Gastrocnemius medialis (tissue), 4 donors: Measurements from ENCODE around the gene CLPX. TPM values are rescaled to one million over a fixed set of nuclear protein-coding genes. Genes with fewer than 3 reads are reported as not detected.

Experiments used
- ATAC-seq, 2 donors: fragments of 150-250 bp; one replicate each; pipeline ENCODE4 v1.9.1; 2016
- DNase-seq, 2 donors: peaks; one replicate each; pipeline ENCODE4 v3.0.0-alpha.2; 2019
- H3K27ac ChIP-seq, 4 donors: fragments of 200-600 bp; sonication (generic); 1 replicate in 1 of 4; 2 replicates in 3 of 4; pipeline ENCODE4 v1.5.1; 2016 to 2018; ENCODE audit warnings: mild to moderate bottlenecking in 2 of 4, moderate library complexity in 1 of 4
- H3K27me3 ChIP-seq, 3 donors: fragments of 200-600 bp; sonication (generic) in 2 of 3; 1 replicate in 1 of 3; 2 replicates in 2 of 3; pipeline versions ENCODE4 v1.5.1 to v1.6.0; 2016 to 2019; ENCODE audit warnings: mild to moderate bottlenecking in 1 of 3, moderate library complexity in 1 of 3
- H3K36me3 ChIP-seq, 2 donors: fragments of 200-600 bp; sonication (generic) in 1 of 2; one replicate each; pipeline ENCODE4 v1.5.1; 2017 to 2018
- H3K4me1 ChIP-seq, 2 donors: fragments of 200-600 bp; sonication (generic) in 1 of 2; one replicate each; pipeline ENCODE4 v1.5.1; 2016 to 2017; ENCODE audit warnings: mild to moderate bottlenecking in 2 of 2
- H3K4me3 ChIP-seq, 4 donors: fragments of 200-600 bp; sonication (generic) in 3 of 4; 1 replicate in 1 of 4; 2 replicates in 3 of 4; pipeline ENCODE4 v1.5.1; 2016 to 2019; ENCODE audit warnings: mild to moderate bottlenecking in 2 of 4
- H3K9me3 ChIP-seq, 3 donors: fragments of 200-600 bp; sonication (generic) in 2 of 3; 1 replicate in 1 of 3; 2 replicates in 2 of 3; pipeline ENCODE4 v1.5.1; 2016 to 2019
- CTCF ChIP-seq, 5 experiments: fragments of 450-650 bp in 3 of 5; fragments of 200-600 bp in 2 of 5; sonication (generic) in 2 of 5; IDR thresholded peaks in 4 of 5; conservative IDR thresholded peaks in 1 of 5; 1 replicate in 4 of 5; 2 replicates in 1 of 5; pipeline ENCODE4 v1.5.1; 2016 to 2019; ENCODE audit warnings: antibody characterized with exemption in 5 of 5, mild to moderate bottlenecking in 3 of 5, moderate library complexity in 3 of 5
- POLR2A ChIP-seq, 2 donors: fragments of 450-650 bp; IDR thresholded peaks; one replicate each; pipeline ENCODE4 v1.6.1; 2017; ENCODE audit warnings: antibody characterized with exemption in 2 of 2, mild to moderate bottlenecking in 2 of 2, moderate library complexity in 2 of 2
- in situ Hi-C, 4 donors: fragments of 200-750 bp; cut with MboI; loops; one replicate each; pipeline versions ENCODE4 v1.15.0 to v1.8.0; 2017; ENCODE audit warnings: low sequenced_read_pairs in 4 of 4
- intact Hi-C: fragments of 100-400 bp; cut with DNase I; formaldehyde crosslinking; loops from one replicate; pipeline ENCODE4 v1.15.1; 2023; ENCODE audit warnings: low total_unique reads
- total RNA-seq, 4 donors: library from RNA; depleted of rRNA; stranded (reverse); fragments of >200 nt; gene quantifications; one replicate each; pipeline versions ENCODE4 v1.1.0 to v1.2.3, GENCODE V29; 2016

The CLPX gene
- total RNA-seq, 4 donors from 2014 or later = 49.3 to 116 (median 63.3) TPM

- ATAC-seq (no peak), DNase-seq (no peak)
- no peaks in the 10 kb centered on the region for H3K36me3 ChIP-seq
- intact Hi-C loops (no loop called here), in situ Hi-C loops (no loop called here)
- TF ChIP-seq CTCF (IDR thresholded peaks at IDR 0.05 in 4 of 5, conservative IDR thresholded peaks at IDR 0.05 in 1 of 5) (no peak), POLR2A (IDR thresholded peaks at IDR 0.05) (no peak)
- no peak overlapping the region for H3K4me3 ChIP-seq
- no peaks in the 10 kb centered on the region for H3K27me3 ChIP-seq
- H3K27ac ChIP-seq = no peak overlapping the region
- H3K4me1 ChIP-seq = peaks cover 8 to 26% of the 10 kb centered on the region in 2 donors
- no peaks in the 10 kb centered on the region for H3K9me3 ChIP-seq
These were observed 23.5 kb upstream of the CLPX start for GRCh38 chr15:65208647-65209046.

- TF ChIP-seq CTCF (IDR thresholded peaks at IDR 0.05 in 4 of 5, conservative IDR thresholded peaks at IDR 0.05 in 1 of 5) (no peak), POLR2A (IDR thresholded peaks at IDR 0.05) (no peak)
- Histone ChIP-seq H3K27ac (no peak overlapping the region), H3K4me3 (no peak overlapping the region), H3K27me3 (no peaks in the 10 kb centered on the region), H3K9me3 (no peaks in the 10 kb centered on the region), H3K4me1 (peaks cover 8 to 13% of the 10 kb centered on the region in 2 donors), H3K36me3 (no peaks in the 10 kb centered on the region)
- no peak for DNase-seq
- intact Hi-C loops = no loop called here
- ATAC-seq = no peak
- in situ Hi-C loops = no loop called here
These were observed 22.2 kb upstream of the CLPX start for GRCh38 chr15:65207280-65207840.

- TF ChIP-seq POLR2A (IDR thresholded peaks at IDR 0.05) = no peak
- TF ChIP-seq CTCF (IDR thresholded peaks at IDR 0.05 in 4 of 5, conservative IDR thresholded peaks at IDR 0.05 in 1 of 5) = no peak
- peaks cover 2 to 7% of the 10 kb centered on the region in 2 donors for H3K4me1 ChIP-seq
- no peaks in the 10 kb centered on the region for H3K9me3 ChIP-seq
- no peak overlapping the region for H3K27ac ChIP-seq
- ATAC-seq (no peak), DNase-seq (no peak)
- in situ Hi-C loops = no loop called here
- H3K36me3 ChIP-seq = no peaks in the 10 kb centered on the region
- no peak overlapping the region for H3K4me3 ChIP-seq
- intact Hi-C loops = no loop called here
- H3K27me3 ChIP-seq = no peaks in the 10 kb centered on the region
These were observed 21.6 kb upstream of the CLPX start for GRCh38 chr15:65206750-65207149.

GRCh38 chr15:65204931-65205660, 20.0 kb upstream of the CLPX start:
- Histone ChIP-seq H3K27me3 (no peaks in the 10 kb centered on the region), H3K36me3 (no peaks in the 10 kb centered on the region), H3K4me1 (no peaks in the 10 kb centered on the region), H3K9me3 (no peaks in the 10 kb centered on the region), H3K27ac (no peak overlapping the region), H3K4me3 (no peak overlapping the region)
- ATAC-seq (no peak), DNase-seq (no peak)
- TF ChIP-seq CTCF (IDR thresholded peaks at IDR 0.05 in 4 of 5, conservative IDR thresholded peaks at IDR 0.05 in 1 of 5) (no peak), POLR2A (IDR thresholded peaks at IDR 0.05) (no peak)
- in situ Hi-C loops = no loop called here
- intact Hi-C loops = no loop called here
